SU-DHL-6 (cell line): Measurements from ENCODE around the gene TMPRSS11A.

Experiments used
- H2AFZ ChIP-seq: fragments of 200-600 bp; sonication (generic); 2 replicates; pipeline ENCODE4 v1.6.1; 2014; ENCODE audit warnings: low read depth, mild to moderate bottlenecking, moderate library complexity, mixed read lengths, antibody characterized with exemption, low read length; ENCODE audit not compliant: severe bottlenecking
- H3F3A ChIP-seq: fragments of 200-600 bp; shearing (Covaris generic); 2 replicates; pipeline ENCODE4 v1.6.0; 2016; ENCODE audit warnings: antibody characterized with exemption, mild to moderate bottlenecking; ENCODE audit not compliant: insufficient read depth
- H3K27ac ChIP-seq: fragments of 200-600 bp; sonication (generic); 2 replicates; pipeline ENCODE4 v1.5.1; 2016; ENCODE audit warnings: low read depth, mild to moderate bottlenecking, low read length, moderate library complexity, mixed read lengths
- H3K27me3 ChIP-seq: fragments of 200-600 bp; sonication (generic), shearing (Covaris generic); 2 replicates; pipeline ENCODE4 v1.6.0; 2014; ENCODE audit warnings: mild to moderate bottlenecking, low read length
- H3K36me3 ChIP-seq: fragments of 200-600 bp; sonication (generic); 2 replicates; pipeline ENCODE4 v1.6.1; 2014; ENCODE audit warnings: mild to moderate bottlenecking, low read length, mixed read lengths
- H3K4me2 ChIP-seq: fragments of 300-600, 200-600 bp; shearing (Covaris generic), sonication (generic); 2 replicates; pipeline ENCODE4 v1.6.0; 2014; ENCODE audit warnings: low read length, low read depth, mild to moderate bottlenecking; ENCODE audit not compliant: poor library complexity, severe bottlenecking
- H3K4me3 ChIP-seq: fragments of 200-600 bp; sonication (generic); 2 replicates; pipeline ENCODE4 v1.5.1; 2014; ENCODE audit warnings: antibody characterized with exemption, low read length, mild to moderate bottlenecking, mixed read lengths; ENCODE audit not compliant: insufficient read depth, poor library complexity, severe bottlenecking
- H3K79me2 ChIP-seq: fragments of 200-600 bp; sonication (generic); 2 replicates; pipeline ENCODE4 v1.6.1; 2014; ENCODE audit warnings: mild to moderate bottlenecking, low read length, moderate library complexity; ENCODE audit not compliant: insufficient read depth
- H3K9ac ChIP-seq: fragments of 200-600 bp; sonication (generic); 2 replicates; pipeline ENCODE4 v1.7.0; 2014; ENCODE audit warnings: mild to moderate bottlenecking, low read length
- H3K9me2 ChIP-seq: fragments of 200-600 bp; sonication (generic); replicated peaks from 2 replicates; pipeline ENCODE4 v1.6.1; 2014; ENCODE audit warnings: low read length; ENCODE audit not compliant: insufficient read depth
- H3K9me3 ChIP-seq: fragments of 200-600 bp; sonication (generic); 2 replicates; pipeline ENCODE4 v1.6.1; 2014; ENCODE audit warnings: low read length, mixed read lengths; ENCODE audit not compliant: insufficient read depth
- H4K20me1 ChIP-seq: fragments of 200-600 bp; sonication (generic); 2 replicates; pipeline ENCODE4 v1.6.1; 2014; ENCODE audit warnings: low read depth, mild to moderate bottlenecking, antibody characterized with exemption, low read length, moderate library complexity, mixed read lengths
- EZH2phosphoT487 ChIP-seq: fragments of 200-600 bp; sonication (generic), shearing (Covaris generic); conservative IDR thresholded peaks from 2 replicates; pipeline ENCODE4 v1.6.1; 2018; ENCODE audit warnings: mild to moderate bottlenecking, antibody characterized with exemption, low read length, moderate library complexity, mixed read lengths
- TF ChIP-seq, protein P1 (sequence below): fragments of 200-600 bp; sonication (generic); IDR thresholded peaks from one replicate; pipeline ENCODE4 v1.5.1; 2017; ENCODE audit warnings: antibody characterized with exemption, mild to moderate bottlenecking, low read length, moderate library complexity; ENCODE audit not compliant: insufficient read depth, poor library complexity, severe bottlenecking

The TMPRSS11A gene

DNA sequence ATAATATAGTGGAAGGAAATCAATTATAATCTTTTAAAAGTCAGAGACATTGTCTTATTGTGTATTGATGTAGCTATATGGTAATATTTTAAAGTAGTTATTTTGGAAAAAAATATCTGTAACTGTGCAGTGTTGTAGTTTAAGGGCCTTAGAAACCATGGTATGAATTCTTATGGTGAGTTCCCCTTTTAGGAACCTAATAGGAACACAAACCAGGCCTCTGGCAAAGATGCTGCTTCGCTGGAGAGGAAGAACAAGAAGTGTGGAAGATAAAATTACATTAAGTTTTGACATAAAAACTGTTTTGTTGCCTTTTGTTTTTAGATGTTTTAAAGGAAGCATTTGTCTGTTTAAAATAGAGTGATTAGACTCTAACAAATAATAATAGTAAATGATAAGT lies 68.6 kb downstream of the TMPRSS11A start:
- Histone ChIP-seq H3K9me3 (no peaks in the 10 kb centered on the region), H3K4me3 (no peak overlapping the region), H3F3A (no peaks in the 10 kb centered on the region), H3K79me2 (no peaks in the 10 kb centered on the region), H3K36me3 (no peaks in the 10 kb centered on the region), H4K20me1 (no peaks in the 10 kb centered on the region), H3K9ac (no peak overlapping the region), H3K9me2 (no peaks in the 10 kb centered on the region), H3K4me2 (no peak overlapping the region), H3K27me3 (no peaks in the 10 kb centered on the region), H2AFZ (no peak overlapping the region), H3K27ac (no peak overlapping the region)
- TF ChIP-seq, protein P1, sequence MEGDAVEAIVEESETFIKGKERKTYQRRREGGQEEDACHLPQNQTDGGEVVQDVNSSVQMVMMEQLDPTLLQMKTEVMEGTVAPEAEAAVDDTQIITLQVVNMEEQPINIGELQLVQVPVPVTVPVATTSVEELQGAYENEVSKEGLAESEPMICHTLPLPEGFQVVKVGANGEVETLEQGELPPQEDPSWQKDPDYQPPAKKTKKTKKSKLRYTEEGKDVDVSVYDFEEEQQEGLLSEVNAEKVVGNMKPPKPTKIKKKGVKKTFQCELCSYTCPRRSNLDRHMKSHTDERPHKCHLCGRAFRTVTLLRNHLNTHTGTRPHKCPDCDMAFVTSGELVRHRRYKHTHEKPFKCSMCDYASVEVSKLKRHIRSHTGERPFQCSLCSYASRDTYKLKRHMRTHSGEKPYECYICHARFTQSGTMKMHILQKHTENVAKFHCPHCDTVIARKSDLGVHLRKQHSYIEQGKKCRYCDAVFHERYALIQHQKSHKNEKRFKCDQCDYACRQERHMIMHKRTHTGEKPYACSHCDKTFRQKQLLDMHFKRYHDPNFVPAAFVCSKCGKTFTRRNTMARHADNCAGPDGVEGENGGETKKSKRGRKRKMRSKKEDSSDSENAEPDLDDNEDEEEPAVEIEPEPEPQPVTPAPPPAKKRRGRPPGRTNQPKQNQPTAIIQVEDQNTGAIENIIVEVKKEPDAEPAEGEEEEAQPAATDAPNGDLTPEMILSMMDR = no peak
- no peak for TF ChIP-seq EZH2phosphoT487

DNA sequence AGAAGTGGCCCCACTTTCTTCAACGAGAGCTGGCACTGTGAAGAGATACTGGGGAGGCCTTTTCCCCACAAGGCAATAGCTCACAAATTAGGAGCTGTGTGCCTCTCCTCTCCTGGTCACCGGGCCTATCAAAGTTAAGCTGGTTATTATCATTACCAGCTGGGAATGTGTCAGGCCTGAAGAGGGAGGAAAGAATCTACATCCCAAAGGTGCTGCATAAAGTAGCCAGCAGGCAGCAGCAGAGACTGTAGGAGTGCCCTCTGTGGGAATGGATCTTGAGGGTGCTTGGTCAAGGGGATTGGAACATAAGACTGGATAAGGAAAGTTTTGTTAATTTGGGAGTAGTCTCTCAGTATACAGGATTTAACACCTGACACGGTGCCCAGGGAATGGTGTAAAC lies 70.4 kb downstream of the TMPRSS11A start:
- Histone ChIP-seq H4K20me1 (no peaks in the 10 kb centered on the region), H3K9me2 (no peaks in the 10 kb centered on the region), H3K9me3 (no peaks in the 10 kb centered on the region), H3K27ac (no peak overlapping the region), H3K4me3 (no peak overlapping the region), H3K9ac (no peak overlapping the region), H3K4me2 (no peak overlapping the region), H3K79me2 (no peaks in the 10 kb centered on the region), H2AFZ (no peak overlapping the region), H3K36me3 (no peaks in the 10 kb centered on the region), H3F3A (no peaks in the 10 kb centered on the region), H3K27me3 (no peaks in the 10 kb centered on the region)
- TF ChIP-seq, protein P1 = no peak
- TF ChIP-seq EZH2phosphoT487 = no peak

DNA sequence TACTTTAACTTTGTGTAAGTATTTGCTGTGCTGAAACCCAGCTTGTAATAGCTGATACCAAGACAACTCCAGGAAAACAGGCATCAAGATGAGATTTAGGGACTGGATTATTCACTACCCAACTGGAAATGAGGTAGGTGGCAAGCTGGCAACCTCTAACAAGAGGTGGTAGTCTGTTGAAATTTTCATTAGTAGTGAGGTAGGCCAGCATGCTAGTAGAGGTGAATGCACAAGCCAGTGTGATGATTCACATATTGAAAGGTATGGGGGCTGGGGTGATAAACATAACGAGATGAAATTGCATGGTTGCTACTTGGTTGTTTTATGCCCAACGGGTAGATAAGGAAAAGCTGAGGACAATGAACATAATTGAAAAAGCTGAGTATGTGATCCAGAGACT lies 71.0 kb downstream of the TMPRSS11A start:
- Histone ChIP-seq H3F3A (no peaks in the 10 kb centered on the region), H3K4me2 (no peak overlapping the region), H3K27me3 (no peaks in the 10 kb centered on the region), H3K9me3 (no peaks in the 10 kb centered on the region), H3K36me3 (no peaks in the 10 kb centered on the region), H3K4me3 (no peak overlapping the region), H3K9ac (no peak overlapping the region), H3K9me2 (no peaks in the 10 kb centered on the region), H3K27ac (no peak overlapping the region), H4K20me1 (no peaks in the 10 kb centered on the region), H3K79me2 (no peaks in the 10 kb centered on the region), H2AFZ (no peak overlapping the region)
- no peak for TF ChIP-seq EZH2phosphoT487
- TF ChIP-seq, protein P1 = no peak
